ENCODE results near the gene ATG3.

- no peak for TF ChIP-seq CTCF (IDR thresholded peaks at IDR 0.05)
- TF ChIP-seq POLR2A (IDR thresholded peaks at IDR 0.05), result no peak
- no peak for TF ChIP-seq EP300 (IDR thresholded peaks at IDR 0.05)
These were observed 57.6 kb downstream of the ATG3 start for GRCh38 chr3:112504123-112504522.

Data from stomach (tissue), 4 donors.